ENCODE data around the gene NCEH1.

The NCEH1 gene

GRCh38 chr3:172626021-172626640 lies 84.7 kb downstream of the NCEH1 start:
- Histone ChIP-seq H3K36me3 (ENCODE audit: control insufficient read depth, insufficient read depth, low read length) (no peaks in the 10 kb centered on the region), H3K4me1 (ENCODE audit: control insufficient read depth, insufficient read depth, low read length, poor library complexity, severe bottlenecking) (no peaks in the 10 kb centered on the region), H3K9me3 (ENCODE audit: control insufficient read depth, low read length) (no peaks in the 10 kb centered on the region), H3K4me3 (ENCODE audit: extremely low read depth, insufficient read depth, low read length, poor library complexity, severe bottlenecking) (no peak overlapping the region), H3K27ac (ENCODE audit: low read depth, low read length, severe bottlenecking) (no peak overlapping the region)
- WGBS, 2 experiments (ENCODE audit: insufficient coverage in 2 of 2): 88% methylated on average over 1 of the region's 3 CpGs; no CpG with 5 or more reads in 1 of the 2 experiments

DNA sequence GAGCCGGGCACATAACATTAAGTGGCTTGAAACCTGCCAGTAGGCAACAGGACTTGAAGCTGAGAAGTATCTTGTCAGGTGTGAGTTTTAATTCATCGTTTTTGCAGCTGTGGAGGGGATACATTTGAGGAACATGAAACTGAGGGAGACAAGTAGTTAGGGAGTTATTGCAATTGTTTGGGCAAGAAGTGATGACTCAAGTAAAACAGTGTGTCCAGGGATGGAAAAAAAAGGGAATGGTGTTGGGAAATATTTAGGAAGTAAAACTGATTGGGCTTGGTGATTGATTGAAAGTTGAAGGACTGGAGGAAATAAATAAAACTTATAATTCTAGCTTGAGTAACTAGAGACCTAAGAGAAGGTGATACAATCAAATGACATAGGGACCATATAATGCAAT lies 85.5 kb downstream of the NCEH1 start:
- WGBS, 2 experiments (ENCODE audit: insufficient coverage in 2 of 2): 73 to 88% methylated on average over 2 of the region's 2 CpGs
- Histone ChIP-seq H3K4me3 (ENCODE audit: extremely low read depth, insufficient read depth, low read length, poor library complexity, severe bottlenecking) (no peak overlapping the region), H3K9me3 (ENCODE audit: control insufficient read depth, low read length) (no peaks in the 10 kb centered on the region)

GRCh38 chr3:172624999-172625398 lies 85.9 kb downstream of the NCEH1 start:
- WGBS, 2 experiments (ENCODE audit: insufficient coverage in 2 of 2): 89 to 95% methylated on average over 8 to 9 of the region's 9 CpGs
- Histone ChIP-seq H3K4me3 (ENCODE audit: extremely low read depth, insufficient read depth, low read length, poor library complexity, severe bottlenecking) (no peak overlapping the region), H3K4me1 (ENCODE audit: control insufficient read depth, insufficient read depth, low read length, poor library complexity, severe bottlenecking) (no peaks in the 10 kb centered on the region), H3K9me3 (ENCODE audit: control insufficient read depth, low read length) (no peaks in the 10 kb centered on the region), H3K36me3 (ENCODE audit: control insufficient read depth, insufficient read depth, low read length) (no peaks in the 10 kb centered on the region), H3K27ac (ENCODE audit: low read depth, low read length, severe bottlenecking) (no peak overlapping the region)

More for the DNA sequence above, 85.5 kb downstream of the NCEH1 start:
- Histone ChIP-seq H3K36me3 (ENCODE audit: control insufficient read depth, insufficient read depth, low read length) (no peaks in the 10 kb centered on the region), H3K27ac (ENCODE audit: low read depth, low read length, severe bottlenecking) (no peak overlapping the region), H3K4me1 (ENCODE audit: control insufficient read depth, insufficient read depth, low read length, poor library complexity, severe bottlenecking) (no peaks in the 10 kb centered on the region)

DNA sequence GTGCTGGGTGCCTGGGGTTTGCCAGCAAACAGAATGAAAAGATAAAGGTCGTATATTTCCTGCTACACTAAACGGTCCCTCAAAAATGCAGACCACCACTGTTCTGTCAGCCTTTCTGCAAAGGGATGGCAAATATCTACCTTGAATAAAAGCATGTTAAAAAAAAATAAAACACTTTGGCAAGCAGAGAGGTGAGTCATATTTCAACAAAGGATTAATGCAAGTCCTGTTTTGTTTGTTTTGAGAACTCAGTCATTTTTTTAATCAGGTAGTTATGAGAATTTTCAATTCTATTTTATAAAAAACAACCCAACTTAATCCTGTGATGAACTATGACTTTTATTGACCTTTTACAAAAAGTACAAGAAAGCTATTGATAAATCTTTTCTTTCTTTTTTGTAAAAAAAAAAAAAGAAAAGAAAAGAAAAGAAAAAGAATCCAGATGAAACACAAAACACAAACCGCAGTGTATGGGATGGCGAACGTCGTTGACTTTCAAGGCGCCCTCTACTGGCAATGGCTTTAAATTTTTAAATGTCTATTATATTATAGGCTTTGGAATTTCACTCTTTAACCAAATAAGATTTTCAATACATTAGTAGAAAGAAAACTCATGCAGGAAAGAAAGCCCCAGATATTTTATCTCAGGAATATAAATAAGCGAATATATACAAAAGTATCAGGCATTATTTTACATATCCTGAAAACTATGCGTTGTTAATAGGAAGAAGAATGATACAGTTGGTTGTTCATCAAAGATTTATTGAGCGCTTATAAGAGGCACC lies 87.8 kb downstream of the NCEH1 start:
- 78 to 83% methylated on average over 1 to 3 of the region's 10 CpGs for WGBS, 2 experiments (ENCODE audit: insufficient coverage in 2 of 2)
- Histone ChIP-seq H3K4me3 (ENCODE audit: extremely low read depth, insufficient read depth, low read length, poor library complexity, severe bottlenecking) (no peak overlapping the region), H3K9me3 (ENCODE audit: control insufficient read depth, low read length) (no peaks in the 10 kb centered on the region), H3K27ac (ENCODE audit: low read depth, low read length, severe bottlenecking) (no peak overlapping the region), H3K36me3 (ENCODE audit: control insufficient read depth, insufficient read depth, low read length) (no peaks in the 10 kb centered on the region), H3K4me1 (ENCODE audit: control insufficient read depth, insufficient read depth, low read length, poor library complexity, severe bottlenecking) (no peaks in the 10 kb centered on the region)

DNA sequence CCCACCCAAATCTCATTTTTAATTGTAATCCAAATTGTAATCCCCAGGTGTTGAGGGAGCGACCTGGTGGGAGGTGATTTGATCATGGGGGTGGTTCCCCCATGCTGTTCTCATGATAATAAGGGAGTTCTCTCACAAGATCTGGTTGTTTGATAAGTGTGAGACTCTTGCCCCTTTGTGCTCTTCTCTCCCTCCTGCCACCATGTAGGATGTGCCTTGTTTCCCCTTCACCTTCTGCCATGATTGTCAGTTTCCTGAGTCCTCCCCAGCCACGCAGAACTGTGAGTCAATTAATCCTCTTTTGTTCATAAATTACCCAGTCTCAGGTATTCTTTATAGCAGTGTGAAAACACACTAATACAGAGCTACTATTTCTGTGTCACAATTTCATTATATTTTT lies 88.7 kb downstream of the NCEH1 start:
- WGBS, 2 experiments (ENCODE audit: insufficient coverage in 2 of 2): 47 to 50% methylated on average over 1 to 2 of the region's 2 CpGs
- no peak overlapping the region for H3K27ac ChIP-seq (ENCODE audit: low read depth, low read length, severe bottlenecking)
- no peaks in the 10 kb centered on the region for H3K9me3 ChIP-seq (ENCODE audit: control insufficient read depth, low read length)
- no peak overlapping the region for H3K4me3 ChIP-seq (ENCODE audit: extremely low read depth, insufficient read depth, low read length, poor library complexity, severe bottlenecking)
- H3K4me1 ChIP-seq (ENCODE audit: control insufficient read depth, insufficient read depth, low read length, poor library complexity, severe bottlenecking): no peaks in the 10 kb centered on the region
- H3K36me3 ChIP-seq (ENCODE audit: control insufficient read depth, insufficient read depth, low read length): no peaks in the 10 kb centered on the region

- Histone ChIP-seq H3K9me3 (ENCODE audit: control insufficient read depth, low read length) (no peaks in the 10 kb centered on the region), H3K36me3 (ENCODE audit: control insufficient read depth, insufficient read depth, low read length) (no peaks in the 10 kb centered on the region), H3K4me3 (ENCODE audit: extremely low read depth, insufficient read depth, low read length, poor library complexity, severe bottlenecking) (no peak overlapping the region), H3K4me1 (ENCODE audit: control insufficient read depth, insufficient read depth, low read length, poor library complexity, severe bottlenecking) (no peaks in the 10 kb centered on the region), H3K27ac (ENCODE audit: low read depth, low read length, severe bottlenecking) (no peak overlapping the region)
- 74 to 83% methylated on average over 2 to 3 of the region's 3 CpGs for WGBS, 2 experiments (ENCODE audit: insufficient coverage in 2 of 2)
Measured at GRCh38 chr3:172617976-172618375, 92.9 kb downstream of the NCEH1 start.

DNA sequence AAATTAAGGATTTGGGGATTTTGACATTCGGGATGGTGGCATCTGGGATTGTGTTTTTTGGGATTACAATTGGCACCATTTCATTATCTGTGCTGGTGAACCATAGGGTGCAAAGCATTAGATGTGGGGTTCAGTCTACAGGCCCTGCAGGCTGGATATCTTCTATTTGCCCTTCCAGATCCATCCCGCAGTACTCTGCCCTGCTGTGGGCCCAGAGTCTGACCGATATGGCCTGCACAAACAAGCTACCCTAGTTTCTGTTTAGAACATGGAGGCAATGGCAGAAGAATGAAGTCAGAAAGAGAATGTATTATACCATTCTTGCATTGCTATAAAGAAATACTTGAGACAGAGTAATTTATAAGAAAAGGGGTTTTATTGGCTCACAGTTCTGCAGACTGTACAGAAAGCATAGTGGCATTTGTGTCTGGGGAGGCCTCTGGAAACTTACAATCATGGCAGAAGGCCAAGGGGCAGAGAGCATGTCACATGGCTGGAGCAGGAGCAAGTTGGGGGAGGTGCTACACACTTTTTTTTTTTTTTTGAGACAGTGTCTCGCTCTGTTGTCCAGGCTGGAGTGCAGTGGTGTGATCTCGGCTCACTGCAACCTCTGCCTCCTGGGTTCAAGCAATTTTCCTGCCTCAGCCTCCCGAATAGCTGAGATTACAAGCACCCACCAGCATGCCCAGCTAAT lies 93.7 kb downstream of the NCEH1 start:
- Histone ChIP-seq H3K4me3 (ENCODE audit: extremely low read depth, insufficient read depth, low read length, poor library complexity, severe bottlenecking) (no peak overlapping the region), H3K27ac (ENCODE audit: low read depth, low read length, severe bottlenecking) (no peak overlapping the region), H3K9me3 (ENCODE audit: control insufficient read depth, low read length) (no peaks in the 10 kb centered on the region), H3K4me1 (ENCODE audit: control insufficient read depth, insufficient read depth, low read length, poor library complexity, severe bottlenecking) (no peaks in the 10 kb centered on the region), H3K36me3 (ENCODE audit: control insufficient read depth, insufficient read depth, low read length) (no peaks in the 10 kb centered on the region)
- WGBS, 2 experiments (ENCODE audit: insufficient coverage in 2 of 2): 95% methylated on average over 2 of the region's 6 CpGs; no CpG with 5 or more reads in 1 of the 2 experiments

DNA sequence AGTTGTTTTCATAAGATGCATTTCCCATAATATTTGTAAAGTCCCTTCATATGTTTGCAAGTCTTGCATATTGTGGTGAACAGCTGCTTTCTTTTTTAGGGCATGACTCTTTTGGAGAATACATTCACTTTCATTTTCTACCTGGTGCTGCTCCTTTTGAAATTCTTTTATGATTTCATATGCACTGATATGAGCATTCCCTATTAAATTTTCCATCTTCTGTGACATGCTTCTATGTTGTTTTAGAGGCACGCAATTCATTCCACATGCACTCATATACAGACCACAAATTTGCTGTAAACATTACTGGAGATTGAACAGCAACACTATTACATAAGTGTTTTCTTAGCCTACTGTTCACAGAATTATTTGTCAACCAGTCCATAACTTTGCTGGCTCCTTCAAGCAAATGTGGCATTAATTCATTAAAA lies 94.8 kb downstream of the NCEH1 start:
- no peak overlapping the region for H3K27ac ChIP-seq (ENCODE audit: low read depth, low read length, severe bottlenecking)
- H3K4me1 ChIP-seq (ENCODE audit: control insufficient read depth, insufficient read depth, low read length, poor library complexity, severe bottlenecking): no peaks in the 10 kb centered on the region
- H3K4me3 ChIP-seq (ENCODE audit: extremely low read depth, insufficient read depth, low read length, poor library complexity, severe bottlenecking): no peak overlapping the region
- no peaks in the 10 kb centered on the region for H3K36me3 ChIP-seq (ENCODE audit: control insufficient read depth, insufficient read depth, low read length)
- no peaks in the 10 kb centered on the region for H3K9me3 ChIP-seq (ENCODE audit: control insufficient read depth, low read length)
- WGBS, 2 experiments (ENCODE audit: insufficient coverage in 2 of 2): 86 to 100% methylated on average over 1 of the region's 1 CpG

DNA sequence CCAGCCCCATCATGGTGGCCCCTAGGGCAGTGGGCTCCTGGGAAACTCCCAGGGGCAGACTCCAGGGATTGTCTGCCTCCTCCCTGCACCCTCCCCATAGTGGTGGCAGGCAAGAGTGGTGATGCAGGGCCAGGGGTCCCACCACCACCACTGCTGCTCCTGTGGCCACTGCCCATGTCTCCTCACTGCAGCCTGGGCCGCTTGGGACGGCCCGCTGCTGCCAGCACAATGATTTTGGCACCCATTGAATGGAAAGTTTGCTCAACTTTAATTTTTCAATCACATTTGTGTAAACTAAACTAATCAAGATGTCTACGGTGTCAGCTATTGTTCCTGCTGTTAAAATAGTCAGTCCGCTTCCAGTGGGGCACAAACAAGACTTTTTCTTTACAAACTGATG lies 95.6 kb downstream of the NCEH1 start:
- WGBS, 2 experiments (ENCODE audit: insufficient coverage in 2 of 2): 92 to 98% methylated on average over 5 of the region's 5 CpGs

DNA sequence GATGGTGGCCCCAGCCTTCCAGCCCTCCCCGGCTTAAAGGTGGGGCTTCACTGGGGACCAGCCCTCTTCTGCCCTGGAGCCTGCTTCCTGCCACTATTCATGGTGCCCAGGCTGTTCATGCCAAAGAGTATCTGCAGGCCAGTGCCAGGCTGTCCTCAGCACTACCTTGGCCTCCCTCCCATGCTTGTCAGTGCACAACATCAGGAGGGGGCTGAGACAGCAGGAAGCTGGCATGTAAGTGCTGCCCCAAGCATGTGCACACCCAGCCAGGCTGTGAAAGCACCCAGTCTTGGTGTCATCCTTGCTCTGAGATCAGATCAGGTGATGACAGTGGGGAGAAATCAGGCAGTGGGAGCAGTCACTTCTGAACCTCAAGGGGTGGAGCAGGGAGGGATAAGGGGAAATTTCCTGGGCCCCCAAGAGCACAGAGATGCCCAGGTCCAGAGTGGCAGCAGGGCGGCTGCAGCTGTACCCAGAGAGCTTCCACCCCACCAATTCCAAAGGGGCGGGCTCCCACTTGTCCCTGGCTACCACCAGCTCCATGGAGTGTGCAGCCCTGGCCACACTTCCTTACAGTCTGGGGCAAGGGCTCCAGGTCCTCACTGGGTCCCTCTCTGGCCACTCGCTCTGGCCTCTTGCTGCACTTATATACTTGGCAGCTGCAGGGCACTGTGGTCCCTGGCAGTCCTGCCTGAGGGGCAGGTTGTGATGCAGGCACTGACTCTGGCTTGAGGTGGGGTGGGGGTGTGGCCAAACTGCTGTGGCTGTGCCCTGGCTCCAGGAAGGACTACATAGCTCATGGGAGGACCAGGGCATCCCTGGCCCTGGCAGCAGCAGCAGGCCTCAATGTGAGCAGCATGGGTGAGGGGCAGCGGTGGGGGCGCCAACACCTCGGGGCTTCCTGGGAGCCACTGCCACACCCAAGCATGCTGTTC lies 96.3 kb downstream of the NCEH1 start:
- 95 to 96% methylated on average over 4 to 7 of the region's 7 CpGs for WGBS, 2 experiments (ENCODE audit: insufficient coverage in 2 of 2)
- Histone ChIP-seq H3K4me1 (ENCODE audit: control insufficient read depth, insufficient read depth, low read length, poor library complexity, severe bottlenecking) (no peaks in the 10 kb centered on the region), H3K36me3 (ENCODE audit: control insufficient read depth, insufficient read depth, low read length) (no peaks in the 10 kb centered on the region), H3K27ac (ENCODE audit: low read depth, low read length, severe bottlenecking) (no peak overlapping the region), H3K9me3 (ENCODE audit: control insufficient read depth, low read length) (no peaks in the 10 kb centered on the region), H3K4me3 (ENCODE audit: extremely low read depth, insufficient read depth, low read length, poor library complexity, severe bottlenecking) (no peak overlapping the region)

More for the DNA sequence above, 95.6 kb downstream of the NCEH1 start:
- no peaks in the 10 kb centered on the region for H3K36me3 ChIP-seq (ENCODE audit: control insufficient read depth, insufficient read depth, low read length)
- no peak overlapping the region for H3K27ac ChIP-seq (ENCODE audit: low read depth, low read length, severe bottlenecking)
- no peaks in the 10 kb centered on the region for H3K9me3 ChIP-seq (ENCODE audit: control insufficient read depth, low read length)
- no peaks in the 10 kb centered on the region for H3K4me1 ChIP-seq (ENCODE audit: control insufficient read depth, insufficient read depth, low read length, poor library complexity, severe bottlenecking)
- H3K4me3 ChIP-seq (ENCODE audit: extremely low read depth, insufficient read depth, low read length, poor library complexity, severe bottlenecking): no peak overlapping the region
